Activated naive CD8-positive, alpha-beta T cell treated with anti-CD3 and anti-CD28 coated beads, Interleukin-2, amount 10 ng/mL, durations not matched to agents 7 days and 5 days (primary cell): ENCODE results near the gene ADISSP. TPM values are rescaled to one million over a fixed set of nuclear protein-coding genes. Genes with fewer than 3 reads are reported as not detected.
A peak's percentile ranks its signal among the peaks of the same experiment; 100 is the strongest.

Experiments
- ATAC-seq: fragments of 150-1000 bp; cut with Tn5 transposase; one replicate; pipeline ENCODE4 v1.10.0; 2021; ENCODE audit warnings: low read depth, moderate library complexity
- POLR2A ChIA-PET: fragments of 350-600 bp; sonication (Branson Sonifier 250); formaldehyde crosslinking; loops from one replicate; lab custom pipeline; 2021; ENCODE audit warnings: antibody characterized with exemption; lab: Charles Lee
- DNase-seq: peaks from one replicate; pipeline ENCODE4 v3.0.0; 2021
- H3K27ac Mint-ChIP-seq: one replicate; pipeline ENCODE4 v1.8.0; 2022; ENCODE audit warnings: mild to moderate bottlenecking, mixed read lengths
- H3K27me3 Mint-ChIP-seq: one replicate; pipeline ENCODE4 v1.8.0; 2022; ENCODE audit warnings: mild to moderate bottlenecking, moderate library complexity, mixed read lengths
- H3K36me3 Mint-ChIP-seq: one replicate; pipeline ENCODE4 v1.8.0; 2021; ENCODE audit warnings: mild to moderate bottlenecking, mixed read lengths
- H3K4me1 Mint-ChIP-seq: one replicate; pipeline ENCODE4 v1.8.0; 2021; ENCODE audit warnings: mixed read lengths
- H3K4me3 Mint-ChIP-seq: one replicate; pipeline ENCODE4 v1.8.0; 2022; ENCODE audit warnings: mild to moderate bottlenecking, moderate library complexity, mixed read lengths
- H3K9me3 Mint-ChIP-seq: one replicate; pipeline ENCODE4 v1.8.0; 2021; ENCODE audit warnings: mixed read lengths
- total RNA-seq, 2 experiments: library from RNA; stranded (reverse); gene quantifications; one replicate each; pipeline ENCODE4 v1.2.3, GENCODE V29; 2021

Gene ADISSP
- total RNA-seq, 2 experiments from 2014 or later = 21.9 to 22.1 TPM

DNA sequence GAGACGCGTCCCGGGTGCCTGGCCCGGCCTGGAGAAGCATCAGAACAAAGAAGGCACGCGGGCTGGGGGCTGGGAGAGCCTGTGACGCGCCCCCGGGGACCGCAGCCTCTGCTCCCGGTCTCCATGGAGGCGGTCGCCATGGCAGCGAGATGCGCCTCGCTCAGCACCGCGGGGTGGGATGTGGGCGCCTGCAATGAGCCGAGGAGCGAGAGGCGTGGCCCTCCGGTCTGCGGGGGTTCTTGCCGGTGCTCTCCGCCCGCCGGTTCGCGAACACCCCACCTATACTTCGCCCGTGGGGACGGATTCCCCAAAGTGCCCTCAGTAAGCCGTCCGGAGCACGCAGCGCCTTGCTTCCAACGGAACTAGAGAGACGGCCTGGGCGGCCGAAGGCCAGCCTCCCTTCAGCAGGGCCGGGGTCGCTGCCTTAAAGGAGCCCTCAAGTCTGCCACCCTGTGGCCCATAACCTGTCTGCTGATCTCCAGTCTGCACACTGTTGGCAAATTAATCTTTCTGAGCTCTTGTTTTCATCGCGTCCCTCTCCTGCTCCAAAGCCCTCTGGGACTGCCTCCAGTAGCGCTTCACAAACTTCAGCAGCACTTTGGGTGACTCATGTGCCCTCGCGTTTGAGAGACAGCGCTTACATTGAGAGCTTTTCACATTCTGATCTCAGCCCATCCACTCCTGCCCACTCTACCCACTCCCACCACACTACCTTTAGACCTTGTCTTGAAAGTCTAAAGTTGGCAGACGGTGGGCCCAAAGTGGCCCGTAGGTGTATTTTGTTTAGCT is 983 bp upstream of the ADISSP start:
- peak overlapping the region; percentile 91 for H3K4me3 Mint-ChIP-seq
- ATAC-seq = peak; percentile 40
- H3K9me3 Mint-ChIP-seq = no peaks in the 10 kb centered on the region
- peak overlapping the region; percentile 93 for H3K27ac Mint-ChIP-seq
- peaks cover 17% of the 10 kb centered on the region for H3K4me1 Mint-ChIP-seq
- POLR2A ChIA-PET = interaction anchor here (0.6 to 3.8 kb wide), 12 partner anchors 9 to 316 kb away, joined by 4 to 53 read pairs (median 7); partner anchors contain the start of genes AP5S1, CDC25B, CENPB and SPEF1
- H3K27me3 Mint-ChIP-seq = peaks cover 11% of the 10 kb centered on the region
- peak; percentile 86 for DNase-seq
- peaks cover 1% of the 10 kb centered on the region for H3K36me3 Mint-ChIP-seq

DNA sequence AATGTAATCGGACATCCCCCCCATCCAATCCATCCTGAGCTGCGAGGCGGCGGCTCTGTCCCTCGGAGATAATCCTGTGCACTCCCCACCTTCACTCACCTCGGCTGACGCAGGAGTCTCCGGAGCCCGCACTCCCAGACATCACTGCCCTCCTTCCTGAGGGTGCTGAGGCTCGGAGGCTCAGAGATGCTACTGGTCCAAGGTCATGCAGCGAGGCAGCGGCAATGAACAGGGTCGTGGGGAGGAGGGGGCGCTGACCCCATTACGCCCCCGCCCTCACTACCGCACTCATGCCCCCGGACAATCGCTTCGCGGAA is 485 bp downstream of the ADISSP start:
- DNase-seq = no peak
- H3K4me3 Mint-ChIP-seq = peak overlapping the region; percentile 91
- H3K4me1 Mint-ChIP-seq = peaks cover 17% of the 10 kb centered on the region
- peaks cover 1% of the 10 kb centered on the region for H3K36me3 Mint-ChIP-seq
- ATAC-seq = no peak
- no peaks in the 10 kb centered on the region for H3K9me3 Mint-ChIP-seq
- POLR2A ChIA-PET = interaction anchor here (0.9 to 3.8 kb wide), 8 partner anchors 10 to 53 kb away, joined by 3 to 28 read pairs (median 8); partner anchors contain the start of genes AP5S1, CDC25B and CENPB
- peaks cover 6% of the 10 kb centered on the region for H3K27me3 Mint-ChIP-seq
- H3K27ac Mint-ChIP-seq = peak overlapping the region; percentile 68

DNA sequence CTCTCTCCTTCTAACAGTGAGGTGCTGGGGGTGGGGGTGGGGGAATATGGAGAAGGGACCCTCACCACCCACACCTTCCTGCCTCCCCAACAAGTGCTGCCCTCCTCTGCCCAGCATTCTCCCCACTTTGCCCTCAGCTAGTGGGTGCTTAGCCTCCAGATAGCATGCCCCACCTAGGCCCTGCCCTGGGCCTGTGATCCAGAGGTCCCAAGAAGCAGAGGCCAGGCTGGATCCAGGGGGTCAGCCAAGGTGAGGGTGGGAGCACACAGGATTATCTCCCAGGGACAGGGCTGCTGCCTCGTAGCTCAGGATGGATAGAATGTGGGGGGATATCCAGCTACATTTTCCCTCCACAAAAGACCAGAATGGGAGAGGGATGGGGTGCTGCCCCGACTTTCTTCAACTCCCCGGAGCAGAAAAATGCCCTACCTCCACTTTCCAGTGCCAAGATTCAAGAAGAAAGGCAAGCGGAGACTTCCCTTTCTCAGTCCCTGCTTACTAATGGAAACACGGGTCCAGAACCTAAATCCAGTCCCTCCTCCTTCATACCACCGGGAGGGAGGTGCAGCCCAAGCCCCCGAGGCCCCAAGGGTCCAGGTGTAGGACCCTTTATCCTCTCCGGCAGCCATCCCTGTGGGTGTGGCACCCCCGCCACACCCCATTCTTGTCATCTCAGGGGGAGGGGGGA is 987 bp downstream of the ADISSP start:
- POLR2A ChIA-PET = interaction anchor here (0.7 to 3.8 kb wide), 6 partner anchors 13 to 950 kb away, joined by 3 to 28 read pairs (median 6); partner anchors contain the start of genes AP5S1, CDC25B and CENPB
- Mint-ChIP-seq H3K4me1 (peaks cover 18% of the 10 kb centered on the region), H3K27me3 (peaks cover 1% of the 10 kb centered on the region), H3K36me3 (peaks cover 1% of the 10 kb centered on the region), H3K9me3 (no peaks in the 10 kb centered on the region), H3K4me3 (peak overlapping the region; percentile 91), H3K27ac (no peak overlapping the region)
- DNase-seq (no peak), ATAC-seq (no peak)

DNA sequence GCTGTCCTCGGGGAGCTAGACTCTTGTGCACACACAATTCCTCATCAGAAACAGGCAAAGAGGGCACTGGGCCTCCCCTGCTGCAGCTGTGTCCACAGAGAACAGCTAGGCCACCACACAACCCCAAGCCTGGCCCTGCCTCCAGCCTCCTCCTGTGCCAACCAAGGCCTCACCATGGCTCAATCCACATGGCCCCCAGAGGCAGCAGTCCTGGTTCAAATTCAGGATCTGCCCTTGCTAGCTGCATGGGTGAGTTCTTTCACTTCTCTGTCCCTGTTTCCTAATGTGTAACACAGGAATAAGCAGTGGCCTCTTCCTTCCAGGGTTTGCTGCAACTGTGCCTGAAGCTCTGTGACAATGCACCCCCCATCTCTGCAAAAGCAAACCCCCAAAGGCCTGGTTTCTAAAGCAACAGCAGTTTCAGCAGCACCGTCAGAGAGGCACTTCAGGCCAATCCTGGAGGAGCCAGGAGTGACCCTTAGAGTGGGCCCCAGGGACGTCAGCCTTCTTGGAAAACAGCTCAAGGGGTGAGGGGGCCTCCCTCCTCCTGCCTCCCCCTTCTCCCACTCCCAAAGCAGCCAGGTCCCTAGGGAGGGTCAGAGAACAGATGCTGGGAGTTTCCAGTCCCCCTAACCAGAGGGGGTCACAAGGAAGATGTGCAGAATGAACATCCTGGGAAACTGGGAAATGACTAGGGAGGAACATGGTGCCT is 2.2 kb downstream of the ADISSP start:
- Mint-ChIP-seq H3K27ac (peak overlapping the region; percentile 21), H3K36me3 (peaks cover 1% of the 10 kb centered on the region), H3K27me3 (no peaks in the 10 kb centered on the region), H3K4me3 (no peak overlapping the region), H3K4me1 (peaks cover 18% of the 10 kb centered on the region), H3K9me3 (no peaks in the 10 kb centered on the region)
- no peak for DNase-seq
- ATAC-seq = no peak
- POLR2A ChIA-PET = interaction anchor here (0.6 to 3.8 kb wide), 3 partner anchors 14 to 960 kb away, joined by 3 to 28 read pairs (median 4); partner anchors contain the start of gene CENPB

DNA sequence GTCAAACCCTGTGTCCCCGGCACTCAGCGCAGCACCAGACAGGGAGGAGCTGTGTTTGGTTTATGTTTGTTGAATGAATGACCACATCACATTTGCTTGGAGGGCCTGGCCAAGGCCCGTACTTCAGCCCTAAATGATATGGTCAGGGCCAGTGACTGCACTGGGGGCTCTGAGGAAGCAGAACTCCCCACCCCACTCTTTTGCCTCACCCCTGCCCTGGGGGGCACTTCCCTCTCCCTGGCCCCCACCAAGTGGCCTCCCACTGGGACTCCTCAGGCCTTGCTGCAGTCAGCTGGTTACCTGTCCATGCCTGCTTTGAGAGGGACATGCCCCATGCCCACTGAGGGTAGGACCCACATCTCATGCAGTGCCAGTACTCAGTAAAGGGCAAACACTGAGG is 2.9 kb downstream of the ADISSP start:
- H3K27me3 Mint-ChIP-seq = no peaks in the 10 kb centered on the region
- H3K36me3 Mint-ChIP-seq = peaks cover 1% of the 10 kb centered on the region
- POLR2A ChIA-PET = no interaction called here
- no peak for DNase-seq
- no peaks in the 10 kb centered on the region for H3K9me3 Mint-ChIP-seq
- no peak for ATAC-seq
- no peak overlapping the region for H3K27ac Mint-ChIP-seq
- no peak overlapping the region for H3K4me3 Mint-ChIP-seq
- peaks cover 18% of the 10 kb centered on the region for H3K4me1 Mint-ChIP-seq

DNA sequence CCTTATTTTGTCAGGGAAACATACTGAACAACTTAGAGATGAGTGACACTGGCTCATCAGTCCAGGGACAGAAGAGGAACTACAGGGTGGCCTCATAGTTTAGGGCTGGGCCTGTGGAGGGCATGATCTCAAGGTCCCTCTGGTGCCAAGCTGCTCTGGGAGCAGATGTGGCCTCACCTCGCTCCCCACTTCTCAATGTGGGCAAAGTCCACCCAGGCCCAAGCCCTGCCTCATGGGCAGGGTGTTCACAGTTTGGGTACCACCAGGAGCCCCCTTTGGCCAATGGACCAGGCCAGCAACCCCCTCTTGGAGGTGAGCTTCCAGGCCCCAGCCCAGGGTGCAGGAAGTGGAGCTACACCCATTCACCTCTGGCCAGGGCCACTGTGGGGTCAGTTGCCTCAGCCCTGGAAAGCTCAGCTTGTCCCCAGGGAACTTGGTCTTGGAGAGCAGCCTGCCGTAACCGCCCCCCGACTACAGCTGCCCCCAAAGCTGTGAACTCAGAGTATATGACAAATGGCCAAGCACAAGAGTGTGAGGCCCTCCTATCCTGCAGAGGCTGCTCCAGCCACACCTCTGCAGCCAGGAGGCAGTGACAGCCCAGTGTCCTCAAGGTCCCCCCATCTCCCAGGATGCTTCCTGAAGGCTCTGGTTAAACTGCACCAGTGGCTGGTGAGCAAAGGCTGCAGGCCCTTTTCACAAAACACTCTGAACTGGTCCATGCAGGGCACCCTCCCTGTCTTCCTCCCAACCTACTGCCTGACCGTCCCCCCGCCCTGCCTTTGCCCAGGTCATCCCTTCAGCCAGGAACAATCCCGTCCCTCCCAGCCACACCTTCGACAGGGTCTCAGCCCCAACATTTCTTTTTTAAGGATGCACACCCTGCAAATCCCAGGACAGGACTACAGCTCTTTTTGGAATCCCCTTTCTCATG is 3.6 kb downstream of the ADISSP start:
- Mint-ChIP-seq H3K9me3 (no peaks in the 10 kb centered on the region), H3K27ac (no peak overlapping the region), H3K4me3 (no peak overlapping the region), H3K36me3 (peaks cover 1% of the 10 kb centered on the region), H3K4me1 (peaks cover 16% of the 10 kb centered on the region), H3K27me3 (no peaks in the 10 kb centered on the region)
- DNase-seq (no peak), ATAC-seq (no peak)
- POLR2A ChIA-PET = no interaction called here

DNA sequence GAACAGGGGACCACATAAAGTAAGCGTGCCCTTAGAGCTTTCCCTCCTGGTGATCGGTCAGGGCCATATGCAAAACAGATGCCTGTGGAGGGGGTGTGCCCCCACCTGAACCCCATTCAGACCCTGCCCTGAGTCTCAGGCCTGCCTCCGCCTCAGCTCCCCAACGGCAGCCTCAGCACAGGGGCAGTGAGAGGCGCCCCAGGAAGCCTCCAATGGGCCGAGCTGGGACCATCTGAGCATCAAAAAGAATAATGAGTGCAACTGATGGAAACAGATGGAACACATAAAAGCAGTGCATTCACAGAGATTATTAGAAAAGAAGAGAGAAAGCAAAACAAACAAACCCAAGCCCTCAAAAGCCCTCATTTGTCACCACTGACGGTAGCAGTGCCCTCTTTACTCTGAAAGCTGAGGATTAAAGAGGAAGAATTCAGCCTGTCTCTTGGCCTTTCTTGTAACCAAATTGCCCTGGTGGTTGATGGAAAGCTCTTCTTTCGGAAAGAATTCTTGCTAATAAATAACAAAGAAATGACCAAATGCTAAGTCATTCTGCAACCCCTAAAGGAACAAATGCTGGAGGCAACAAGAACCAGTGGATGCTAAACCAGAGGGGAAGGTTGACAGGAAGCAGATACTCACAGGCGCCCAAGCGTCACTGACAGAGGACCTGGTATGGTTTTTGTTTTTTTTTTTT is 6.8 kb downstream of the ADISSP start:
- H3K27ac Mint-ChIP-seq = no peak overlapping the region
- H3K4me3 Mint-ChIP-seq = no peak overlapping the region
- peaks cover 2% of the 10 kb centered on the region for H3K4me1 Mint-ChIP-seq
- DNase-seq (no peak), ATAC-seq (no peak)
- POLR2A ChIA-PET = no interaction called here
- no peaks in the 10 kb centered on the region for H3K9me3 Mint-ChIP-seq
- peaks cover 3% of the 10 kb centered on the region for H3K36me3 Mint-ChIP-seq
- no peaks in the 10 kb centered on the region for H3K27me3 Mint-ChIP-seq

DNA sequence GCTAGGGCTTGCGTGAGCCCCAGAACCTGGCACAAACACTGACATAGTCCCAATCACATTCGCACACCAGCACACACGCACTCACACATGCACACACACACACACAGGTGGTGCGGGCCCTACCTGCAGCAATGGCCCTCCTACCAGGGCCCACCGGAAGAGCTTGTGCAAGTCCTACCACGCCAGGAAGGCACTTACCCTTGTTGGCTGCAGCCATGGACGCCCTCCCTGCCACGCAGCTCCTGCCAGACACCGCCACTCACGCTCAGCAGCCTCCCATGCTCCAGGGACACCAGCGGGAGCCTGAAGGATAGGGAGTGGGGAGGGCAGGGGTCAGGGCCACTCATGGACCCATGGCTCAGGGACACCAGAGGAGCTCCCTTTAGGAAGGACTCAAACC is 7.7 kb downstream of the ADISSP start:
- Mint-ChIP-seq H3K9me3 (no peaks in the 10 kb centered on the region), H3K36me3 (peaks cover 3% of the 10 kb centered on the region), H3K27ac (peak overlapping the region; percentile 50), H3K4me1 (peaks cover 2% of the 10 kb centered on the region), H3K27me3 (no peaks in the 10 kb centered on the region), H3K4me3 (no peak overlapping the region)
- ATAC-seq = no peak
- no peak for DNase-seq
- POLR2A ChIA-PET = interaction anchor here (1.9 kb wide), 1 partner anchor 8 kb away, joined by 6 read pairs; the partner anchor contains the start of gene ADISSP

DNA sequence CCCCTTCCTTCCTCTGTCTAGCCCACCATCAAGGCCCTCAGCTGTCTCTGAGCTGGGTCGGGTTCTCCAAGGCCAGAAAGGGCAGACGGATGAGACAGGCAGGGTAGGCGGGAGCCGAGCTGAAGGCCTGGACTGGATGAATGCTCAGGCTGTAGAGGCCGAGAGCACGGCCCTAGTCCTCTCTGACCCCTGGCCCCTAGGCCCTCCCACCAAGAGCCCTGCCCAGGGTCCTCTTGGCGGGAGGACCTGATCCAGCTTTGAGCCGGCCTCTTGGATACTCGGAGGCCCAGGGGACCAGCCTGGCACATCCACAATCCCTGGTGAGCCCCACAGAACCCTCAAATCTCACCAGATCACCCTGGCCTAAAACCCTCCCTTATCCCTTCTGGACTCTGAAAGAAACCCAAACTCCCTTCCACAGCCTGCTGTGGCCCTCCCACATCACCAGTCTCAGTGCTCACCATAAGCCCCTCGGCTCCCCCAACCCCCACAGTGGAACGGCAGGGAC is 8.2 kb downstream of the ADISSP start:
- no peaks in the 10 kb centered on the region for H3K27me3 Mint-ChIP-seq
- peak overlapping the region; percentile 50 for H3K27ac Mint-ChIP-seq
- H3K4me3 Mint-ChIP-seq = no peak overlapping the region
- POLR2A ChIA-PET = interaction anchor here (1.9 kb wide), 1 partner anchor 9 kb away, joined by 6 read pairs; the partner anchor contains the start of gene ADISSP
- peaks cover 2% of the 10 kb centered on the region for H3K36me3 Mint-ChIP-seq
- no peaks in the 10 kb centered on the region for H3K9me3 Mint-ChIP-seq
- peaks cover 2% of the 10 kb centered on the region for H3K4me1 Mint-ChIP-seq
- ATAC-seq = no peak
- no peak for DNase-seq

DNA sequence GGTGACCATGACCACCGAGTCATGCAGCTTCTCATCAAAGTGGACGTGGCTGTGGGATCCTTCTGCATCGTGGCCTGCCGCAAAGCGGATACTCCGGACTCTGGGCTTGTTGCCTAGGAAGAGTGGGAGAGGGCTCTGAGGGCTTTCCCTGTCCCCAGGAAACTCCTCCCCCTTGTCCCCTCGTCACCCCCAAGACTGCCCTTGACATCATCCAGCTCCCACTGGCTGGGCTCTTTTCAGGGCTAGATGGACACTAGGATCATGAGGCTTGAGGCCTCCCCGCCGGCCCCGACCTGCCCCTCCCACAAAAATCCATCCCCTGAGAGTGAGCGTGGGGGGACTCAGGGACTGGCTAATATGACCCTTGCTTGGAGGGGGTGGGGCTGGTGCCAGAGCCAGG is 9.0 kb downstream of the ADISSP start:
- no peak overlapping the region for H3K27ac Mint-ChIP-seq
- H3K36me3 Mint-ChIP-seq = peaks cover 2% of the 10 kb centered on the region
- POLR2A ChIA-PET = interaction anchor here (1.9 kb wide), 1 partner anchor 10 kb away, joined by 6 read pairs; the partner anchor contains the start of gene ADISSP
- peaks cover 2% of the 10 kb centered on the region for H3K4me1 Mint-ChIP-seq
- no peaks in the 10 kb centered on the region for H3K27me3 Mint-ChIP-seq
- no peaks in the 10 kb centered on the region for H3K9me3 Mint-ChIP-seq
- no peak overlapping the region for H3K4me3 Mint-ChIP-seq
- ATAC-seq (no peak), DNase-seq (no peak)

DNA sequence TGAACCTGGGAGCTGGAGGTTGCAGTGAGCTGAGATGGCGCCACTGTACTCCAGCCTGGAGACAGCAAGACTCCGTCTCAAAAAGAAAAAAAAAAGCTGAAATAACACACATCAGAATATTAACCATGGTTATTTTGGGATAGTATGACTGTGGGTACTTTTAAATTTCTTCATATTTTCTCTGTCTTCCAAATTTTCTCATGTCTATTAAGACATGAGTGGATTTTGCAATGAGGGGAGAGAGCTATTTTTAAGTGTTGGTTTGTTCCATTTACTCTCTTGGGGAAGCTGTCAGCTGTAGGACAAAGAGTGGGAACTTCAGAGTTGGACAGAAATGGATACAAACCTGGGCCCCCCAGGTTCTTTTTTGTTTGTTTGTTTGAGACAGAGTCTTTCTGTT is 10.3 kb downstream of the ADISSP start:
- no peak overlapping the region for H3K27ac Mint-ChIP-seq
- no peaks in the 10 kb centered on the region for H3K9me3 Mint-ChIP-seq
- ATAC-seq = no peak
- no peak for DNase-seq
- H3K27me3 Mint-ChIP-seq = no peaks in the 10 kb centered on the region
- POLR2A ChIA-PET = interaction anchor here (0.6 to 1.5 kb wide), 2 partner anchors 10 to 1070 kb away, joined by 3 to 5 read pairs; partner anchors contain the start of gene ADISSP
- peaks cover 7% of the 10 kb centered on the region for H3K4me1 Mint-ChIP-seq
- peaks cover 2% of the 10 kb centered on the region for H3K36me3 Mint-ChIP-seq
- no peak overlapping the region for H3K4me3 Mint-ChIP-seq
